Suprapubic skin (tissue), 4 donors: ENCODE data around the gene SPATA6.

Source experiments
- CTCF ChIP-seq, 2 donors: fragments of 200-600 bp in 1 of 2; fragments of 450-650 bp in 1 of 2; sonication (generic) in 1 of 2; IDR thresholded peaks; one replicate each; pipeline ENCODE4 v1.5.1; 2016 to 2019; ENCODE audit warnings: antibody characterized with exemption in 2 of 2, mild to moderate bottlenecking in 1 of 2, moderate library complexity in 1 of 2
- EP300 ChIP-seq: sonication (generic); formaldehyde crosslinking; IDR thresholded peaks from one replicate; pipeline ENCODE4 v1.6.1; 2017; ENCODE audit warnings: antibody characterized with exemption
- POLR2A ChIP-seq, 2 donors: fragments of 450-650 bp; IDR thresholded peaks; one replicate each; pipeline ENCODE4 v1.6.1; 2017; ENCODE audit warnings: antibody characterized with exemption in 2 of 2, mild to moderate bottlenecking in 2 of 2, moderate library complexity in 2 of 2
- POLR2AphosphoS5 ChIP-seq, 3 donors: sonication (generic); formaldehyde crosslinking; IDR thresholded peaks; one replicate each; pipeline ENCODE4 v1.6.1; 2017; ENCODE audit warnings: antibody characterized with exemption in 3 of 3

DNA sequence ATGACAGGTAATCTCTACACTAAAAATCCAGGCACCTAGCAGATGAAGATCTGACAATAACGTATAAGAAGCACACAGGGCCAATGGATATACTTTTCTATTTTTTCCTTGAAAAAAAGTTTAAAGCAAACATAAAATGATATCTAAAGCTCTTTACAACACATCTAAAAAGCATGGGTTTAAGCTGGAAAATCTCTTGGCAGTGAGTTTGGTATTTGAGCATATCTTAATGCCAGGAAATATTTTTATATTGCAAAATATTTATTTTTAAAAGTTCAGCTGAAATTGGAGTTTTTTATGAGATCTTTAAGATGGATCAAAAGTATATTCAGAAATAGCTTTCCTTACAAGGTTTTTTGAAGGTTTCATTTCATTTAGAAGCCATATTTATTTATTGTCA is 209.0 kb downstream of the SPATA6 start:
- TF ChIP-seq EP300 (no peak), CTCF (IDR thresholded peaks at IDR 0.05) (no peak), POLR2A (IDR thresholded peaks at IDR 0.05) (no peak), POLR2AphosphoS5 (IDR thresholded peaks at IDR 0.05) (no peak)
